Loucy (cell line): Measurements from ENCODE around the gene GDPD5.

ENCODE experiments used
- H2AFZ ChIP-seq: fragments of 200-600 bp; sonication (generic); 2 replicates; pipeline ENCODE4 v1.6.0; 2016; ENCODE audit warnings: antibody characterized with exemption, mild to moderate bottlenecking, low read length, moderate library complexity
- H3F3A ChIP-seq: fragments of 200-600 bp; 2 replicates; pipeline ENCODE4 v1.6.0; 2016; ENCODE audit warnings: antibody characterized with exemption, low read depth, mild to moderate bottlenecking
- H3K27me3 ChIP-seq: fragments of 200-600 bp; sonication (generic); 2 replicates; pipeline ENCODE4 v1.6.1; 2014; ENCODE audit warnings: low read length, mild to moderate bottlenecking; ENCODE audit not compliant: insufficient read depth, poor library complexity, severe bottlenecking
- H3K36me3 ChIP-seq: fragments of 200-600 bp; sonication (generic); 2 replicates; pipeline ENCODE4 v1.6.1; 2016; ENCODE audit warnings: low read length; ENCODE audit not compliant: insufficient read depth
- H3K4me1 ChIP-seq: fragments of 200-600 bp; sonication (generic); 2 replicates; pipeline ENCODE4 v1.5.1; 2014; ENCODE audit warnings: low read length, mild to moderate bottlenecking; ENCODE audit not compliant: insufficient read depth, poor library complexity, severe bottlenecking
- H3K4me2 ChIP-seq: fragments of 200-600 bp; sonication (generic); 2 replicates; pipeline ENCODE4 v1.6.0; 2014; ENCODE audit warnings: antibody characterized with exemption, low read length, low read depth, mild to moderate bottlenecking; ENCODE audit not compliant: poor library complexity, severe bottlenecking
- H3K4me3 ChIP-seq: fragments of 200-600 bp; sonication (generic); 2 replicates; pipeline ENCODE4 v1.5.1; 2014; ENCODE audit warnings: low read length, mild to moderate bottlenecking, mixed read lengths; ENCODE audit not compliant: poor library complexity, severe bottlenecking
- H3K79me2 ChIP-seq: fragments of 200-600 bp; sonication (generic); 2 replicates; pipeline ENCODE4 v1.6.1; 2014; ENCODE audit warnings: low read length; ENCODE audit not compliant: insufficient read depth
- H3K9ac ChIP-seq: fragments of 200-600 bp; sonication (generic); 2 replicates; pipeline ENCODE4 v1.6.0; 2014; ENCODE audit warnings: mild to moderate bottlenecking, low read depth, low read length, moderate library complexity; ENCODE audit not compliant: poor library complexity, severe bottlenecking
- H3K9me2 ChIP-seq: fragments of 200-600 bp; sonication (generic); replicated peaks from 2 replicates; pipeline ENCODE4 v1.6.1; 2016; ENCODE audit warnings: low read depth, low read length, mixed read lengths
- H3K9me3 ChIP-seq: fragments of 200-600 bp; sonication (generic); 2 replicates; pipeline ENCODE4 v1.6.1; 2014; ENCODE audit warnings: mild to moderate bottlenecking, antibody characterized with exemption, low read length, low read depth; ENCODE audit not compliant: insufficient read depth
- H4K20me1 ChIP-seq: fragments of 200-600 bp; sonication (generic); 2 replicates; pipeline ENCODE4 v1.6.0; 2014; ENCODE audit warnings: antibody characterized with exemption, low read length, mild to moderate bottlenecking; ENCODE audit not compliant: insufficient read depth, poor library complexity, severe bottlenecking
- EZH2phosphoT487 ChIP-seq: fragments of 200-600 bp; IDR thresholded peaks from 2 replicates; pipeline ENCODE4 v1.6.1; 2018; ENCODE audit warnings: antibody characterized with exemption, mild to moderate bottlenecking, moderate library complexity, borderline replicate concordance
- TF ChIP-seq, protein P1 (sequence below): fragments of 200-600 bp; sonication (generic); conservative IDR thresholded peaks from 2 replicates; pipeline ENCODE4 v1.5.1; 2014; ENCODE audit warnings: mild to moderate bottlenecking, antibody characterized with exemption, low read length

Gene GDPD5

DNA sequence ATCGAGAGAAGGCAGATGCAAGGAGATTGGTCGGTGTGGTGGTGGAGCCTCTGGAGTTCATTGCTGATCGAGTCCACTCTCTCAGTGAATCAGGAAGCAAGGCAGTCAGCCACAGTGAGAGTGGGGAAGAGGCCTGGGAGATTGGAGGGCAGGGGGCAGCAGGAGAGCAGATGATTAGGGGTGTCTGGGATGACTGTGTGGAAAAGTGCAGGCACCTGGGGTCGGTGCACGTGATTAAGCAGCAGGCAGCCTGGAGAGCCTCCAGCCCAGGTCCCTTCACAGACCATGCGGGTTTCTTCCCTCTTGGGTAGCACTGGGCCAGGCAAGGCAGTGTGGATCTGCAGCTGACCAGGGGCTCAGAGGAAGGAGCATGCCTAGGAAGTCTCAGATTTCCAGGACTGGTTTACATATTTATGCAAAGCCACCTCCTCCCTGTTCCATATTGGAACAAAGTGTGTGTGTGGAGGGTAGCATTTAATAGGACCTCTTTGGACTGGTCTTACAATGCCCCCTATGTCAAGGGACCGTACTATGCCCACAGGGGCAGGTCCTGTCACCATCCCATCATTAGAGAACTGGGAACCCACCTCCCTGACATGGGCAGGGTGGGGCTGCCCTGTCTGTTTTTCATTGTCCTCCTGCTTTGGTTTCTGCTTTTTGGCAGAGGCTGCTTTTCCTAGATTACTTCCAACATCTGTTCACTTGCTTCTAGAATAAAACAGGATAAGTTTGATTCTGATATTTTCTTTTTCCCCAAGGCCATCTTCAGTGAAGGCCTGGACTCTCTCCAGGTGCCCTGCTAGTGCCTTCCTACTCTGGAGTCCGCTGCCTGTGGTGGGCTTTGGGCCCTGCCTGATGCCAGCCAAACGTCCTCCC lies 14.0 kb upstream of the GDPD5 start:
- H3F3A ChIP-seq, result no peaks in the 10 kb centered on the region
- no peak overlapping the region for H3K4me2 ChIP-seq
- no peaks in the 10 kb centered on the region for H4K20me1 ChIP-seq
- H2AFZ ChIP-seq, result no peak overlapping the region
- no peaks in the 10 kb centered on the region for H3K79me2 ChIP-seq
- peaks cover 5% of the 10 kb centered on the region for H3K4me1 ChIP-seq
- no peak overlapping the region for H3K4me3 ChIP-seq
- H3K9me2 ChIP-seq, result no peaks in the 10 kb centered on the region
- no peaks in the 10 kb centered on the region for H3K27me3 ChIP-seq
- TF ChIP-seq, protein P1, sequence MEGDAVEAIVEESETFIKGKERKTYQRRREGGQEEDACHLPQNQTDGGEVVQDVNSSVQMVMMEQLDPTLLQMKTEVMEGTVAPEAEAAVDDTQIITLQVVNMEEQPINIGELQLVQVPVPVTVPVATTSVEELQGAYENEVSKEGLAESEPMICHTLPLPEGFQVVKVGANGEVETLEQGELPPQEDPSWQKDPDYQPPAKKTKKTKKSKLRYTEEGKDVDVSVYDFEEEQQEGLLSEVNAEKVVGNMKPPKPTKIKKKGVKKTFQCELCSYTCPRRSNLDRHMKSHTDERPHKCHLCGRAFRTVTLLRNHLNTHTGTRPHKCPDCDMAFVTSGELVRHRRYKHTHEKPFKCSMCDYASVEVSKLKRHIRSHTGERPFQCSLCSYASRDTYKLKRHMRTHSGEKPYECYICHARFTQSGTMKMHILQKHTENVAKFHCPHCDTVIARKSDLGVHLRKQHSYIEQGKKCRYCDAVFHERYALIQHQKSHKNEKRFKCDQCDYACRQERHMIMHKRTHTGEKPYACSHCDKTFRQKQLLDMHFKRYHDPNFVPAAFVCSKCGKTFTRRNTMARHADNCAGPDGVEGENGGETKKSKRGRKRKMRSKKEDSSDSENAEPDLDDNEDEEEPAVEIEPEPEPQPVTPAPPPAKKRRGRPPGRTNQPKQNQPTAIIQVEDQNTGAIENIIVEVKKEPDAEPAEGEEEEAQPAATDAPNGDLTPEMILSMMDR, result no peak
- TF ChIP-seq EZH2phosphoT487, result no peak
- H3K36me3 ChIP-seq, result no peaks in the 10 kb centered on the region
- H3K9me3 ChIP-seq, result no peaks in the 10 kb centered on the region
- H3K9ac ChIP-seq, result no peak overlapping the region

DNA sequence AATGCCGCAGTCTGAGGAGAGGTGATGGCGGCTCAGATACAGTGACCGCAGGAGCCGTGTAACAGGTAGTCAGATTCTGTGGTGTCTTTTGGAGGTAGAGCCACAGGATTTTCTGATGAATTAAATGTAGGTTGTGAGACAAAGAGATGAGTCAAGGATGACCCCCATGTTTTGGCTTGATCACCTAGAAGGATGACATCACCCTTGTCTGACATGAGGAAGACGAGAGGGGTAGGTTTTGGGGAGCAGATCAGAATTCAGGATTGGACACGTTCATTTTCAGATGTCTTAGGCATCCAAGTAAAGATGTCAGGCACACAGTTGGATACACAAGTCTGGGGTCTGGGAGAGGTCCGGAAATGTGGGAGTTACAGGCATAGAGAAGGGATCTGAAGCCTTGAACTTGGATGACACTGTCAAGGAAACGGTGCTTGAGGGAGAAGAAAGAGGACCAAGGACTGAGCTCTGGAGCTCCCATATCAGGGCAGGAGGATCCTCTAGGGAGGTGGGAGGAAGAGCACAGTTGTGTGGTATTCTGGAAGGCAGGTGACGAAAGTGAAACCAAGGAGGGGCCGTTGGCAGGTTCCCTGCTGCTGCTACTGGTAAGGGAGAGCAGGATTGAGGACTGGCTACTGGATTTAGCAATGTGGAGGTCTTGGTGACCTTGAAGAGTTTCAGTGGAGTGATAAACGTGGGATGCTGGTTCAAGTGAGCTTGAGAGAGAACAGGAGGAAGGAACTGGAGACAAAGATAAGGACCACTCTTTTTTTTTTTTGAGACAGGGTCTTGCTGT lies 12.6 kb upstream of the GDPD5 start:
- H3K9me2 ChIP-seq, result no peaks in the 10 kb centered on the region
- H2AFZ ChIP-seq, result no peak overlapping the region
- no peaks in the 10 kb centered on the region for H3K27me3 ChIP-seq
- no peak for TF ChIP-seq EZH2phosphoT487
- no peak overlapping the region for H3K9ac ChIP-seq
- H3F3A ChIP-seq, result no peaks in the 10 kb centered on the region
- H3K79me2 ChIP-seq, result no peaks in the 10 kb centered on the region
- no peaks in the 10 kb centered on the region for H4K20me1 ChIP-seq
- H3K4me2 ChIP-seq, result no peak overlapping the region
- H3K4me3 ChIP-seq, result no peak overlapping the region
- H3K36me3 ChIP-seq, result no peaks in the 10 kb centered on the region
- no peaks in the 10 kb centered on the region for H3K9me3 ChIP-seq
- H3K4me1 ChIP-seq, result peaks cover 10% of the 10 kb centered on the region

DNA sequence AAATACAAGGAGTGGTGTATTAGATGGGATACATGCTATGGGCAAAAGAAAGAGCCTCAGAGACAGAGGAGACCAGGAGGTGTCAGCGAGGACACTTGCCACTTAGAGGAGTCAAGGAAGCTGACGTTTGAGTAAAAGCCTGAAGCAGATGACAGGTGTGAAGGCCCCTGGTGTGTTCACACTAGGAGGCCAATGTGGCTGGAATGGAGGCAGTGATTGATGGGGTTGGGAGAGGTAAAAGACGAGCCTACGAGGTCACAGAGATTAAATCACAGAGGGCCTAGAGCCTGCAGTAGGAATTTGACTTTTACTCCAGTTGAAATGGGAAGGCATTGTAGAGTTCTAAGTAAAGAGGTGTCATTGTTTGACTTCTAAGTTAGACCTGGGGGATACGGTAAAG lies 12.0 kb upstream of the GDPD5 start:
- no peaks in the 10 kb centered on the region for H3K79me2 ChIP-seq
- no peaks in the 10 kb centered on the region for H3K36me3 ChIP-seq
- H4K20me1 ChIP-seq, result no peaks in the 10 kb centered on the region
- TF ChIP-seq, protein P1, result no peak
- TF ChIP-seq EZH2phosphoT487, result no peak
- H3K4me1 ChIP-seq, result peaks cover 10% of the 10 kb centered on the region
- H3K9ac ChIP-seq, result no peak overlapping the region
- H3K9me2 ChIP-seq, result no peaks in the 10 kb centered on the region
- H3F3A ChIP-seq, result no peaks in the 10 kb centered on the region
- no peak overlapping the region for H3K4me2 ChIP-seq
- H3K4me3 ChIP-seq, result no peak overlapping the region
- no peaks in the 10 kb centered on the region for H3K27me3 ChIP-seq
- H2AFZ ChIP-seq, result no peak overlapping the region
- H3K9me3 ChIP-seq, result no peaks in the 10 kb centered on the region
